RWPE2 (cell line): Measurements from ENCODE around the gene ANP32E.

Source experiments
- ATAC-seq: fragments of 200-7000 bp; cut with Tn5 transposase; 3 replicates; pipeline ENCODE4 v1.9.1; 2021; ENCODE audit warnings: low read depth
- DNase-seq: peaks from one replicate; pipeline ENCODE4 v3.0.0-alpha.2; 2020; ENCODE audit warnings: low spot score
- H3K27ac ChIP-seq: fragments of 450-650 bp; 2 replicates; pipeline ENCODE4 v1.5.1; 2017; ENCODE audit warnings: mild to moderate bottlenecking; ENCODE audit not compliant: poor library complexity, severe bottlenecking
- H3K27me3 ChIP-seq: fragments of 250-450 bp; sonication (Bioruptor Pico); 2 replicates; pipeline ENCODE4 v1.5.1; 2021; ENCODE audit warnings: mild to moderate bottlenecking, moderate library complexity; ENCODE audit not compliant: insufficient read depth, poor library complexity, severe bottlenecking
- H3K36me3 ChIP-seq: fragments of 250-450 bp; sonication (Bioruptor Pico); 2 replicates; pipeline ENCODE4 v1.5.1; 2020; ENCODE audit warnings: low read depth, mild to moderate bottlenecking, moderate library complexity
- H3K4me1 ChIP-seq: fragments of 250-450 bp; sonication (Bioruptor Pico); 2 replicates; pipeline ENCODE4 v1.5.1; 2021; ENCODE audit warnings: mild to moderate bottlenecking, moderate library complexity; ENCODE audit not compliant: insufficient read depth, poor library complexity, severe bottlenecking
- H3K4me3 ChIP-seq: fragments of 250-450 bp; sonication (Bioruptor Pico); 2 replicates; pipeline ENCODE4 v1.5.1; 2021; ENCODE audit warnings: mild to moderate bottlenecking, moderate library complexity; ENCODE audit not compliant: severe bottlenecking
- H3K9me3 ChIP-seq: fragments of 250-450 bp; sonication (Bioruptor Pico); 2 replicates; pipeline ENCODE4 v1.5.1; 2021; ENCODE audit warnings: mild to moderate bottlenecking, moderate library complexity; ENCODE audit not compliant: severe bottlenecking
- CTCF ChIP-seq: fragments of 450-650 bp; IDR thresholded peaks from one replicate; pipeline ENCODE4 v1.5.1; 2017; ENCODE audit warnings: mild to moderate bottlenecking, moderate library complexity; ENCODE audit not compliant: poor library complexity, severe bottlenecking

The ANP32E gene

DNA sequence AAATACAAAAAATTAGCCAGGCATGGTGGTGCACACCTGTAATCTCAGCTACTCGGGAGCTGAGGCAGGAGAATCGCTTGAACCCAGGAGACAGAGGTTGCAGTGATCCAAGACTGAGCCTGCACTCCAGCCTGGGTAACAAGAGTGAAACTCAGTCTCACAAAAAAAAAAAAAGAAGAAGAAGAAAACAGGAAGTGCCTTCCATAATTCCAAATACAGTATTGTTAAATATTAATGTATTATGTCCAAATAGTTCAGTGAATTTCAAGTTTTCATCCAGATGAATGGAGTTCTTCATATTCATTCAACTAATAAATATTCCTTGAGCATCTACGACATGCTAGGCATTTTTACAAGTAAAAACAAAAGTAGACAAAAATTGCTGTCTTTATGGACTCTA is 52.9 kb downstream of the ANP32E start:
- Histone ChIP-seq H3K4me1 (peaks cover 14% of the 10 kb centered on the region), H3K27ac (no peak overlapping the region), H3K9me3 (no peaks in the 10 kb centered on the region), H3K27me3 (no peaks in the 10 kb centered on the region), H3K36me3 (no peaks in the 10 kb centered on the region), H3K4me3 (no peak overlapping the region)
- DNase-seq = no peak
- no peak for TF ChIP-seq CTCF
- ATAC-seq = no peak

- peaks cover 14% of the 10 kb centered on the region for H3K4me1 ChIP-seq
- H3K9me3 ChIP-seq = no peaks in the 10 kb centered on the region
- H3K36me3 ChIP-seq = no peaks in the 10 kb centered on the region
- no peak overlapping the region for H3K27ac ChIP-seq
- TF ChIP-seq CTCF = no peak
- no peak overlapping the region for H3K4me3 ChIP-seq
- no peak for ATAC-seq
- no peak for DNase-seq
- H3K27me3 ChIP-seq = no peaks in the 10 kb centered on the region
Observed at GRCh38 chr1:150182247-150182646, 53.7 kb downstream of the ANP32E start.

DNA sequence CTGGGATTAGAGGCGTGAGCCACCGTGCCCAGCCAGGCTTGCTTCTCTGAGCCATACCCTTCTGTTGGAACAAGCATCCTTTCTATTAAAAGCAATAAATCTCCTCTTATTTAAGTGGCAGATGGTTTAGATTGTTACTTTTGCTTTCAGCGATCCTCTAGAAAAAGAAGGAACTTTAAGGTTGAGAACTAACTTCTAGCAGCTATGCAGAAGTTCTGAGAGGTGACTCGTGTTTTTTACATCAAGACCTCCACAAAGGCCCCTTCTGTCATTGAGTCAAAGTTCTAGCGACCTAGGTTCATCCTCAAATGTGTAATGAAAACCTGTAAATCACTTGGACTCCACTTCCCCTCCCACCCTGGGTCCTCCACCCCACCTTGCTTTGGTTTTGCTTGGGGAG is 55.4 kb downstream of the ANP32E start:
- H3K4me1 ChIP-seq = peaks cover 10% of the 10 kb centered on the region
- no peak overlapping the region for H3K4me3 ChIP-seq
- TF ChIP-seq CTCF = no peak
- H3K27ac ChIP-seq = no peak overlapping the region
- no peaks in the 10 kb centered on the region for H3K27me3 ChIP-seq
- no peak for ATAC-seq
- no peaks in the 10 kb centered on the region for H3K9me3 ChIP-seq
- no peak for DNase-seq
- H3K36me3 ChIP-seq = no peaks in the 10 kb centered on the region

GRCh38 chr1:150179867-150180266 is 56.0 kb downstream of the ANP32E start:
- ATAC-seq (no peak), DNase-seq (no peak)
- no peak overlapping the region for H3K4me3 ChIP-seq
- H3K27ac ChIP-seq = no peak overlapping the region
- no peaks in the 10 kb centered on the region for H3K9me3 ChIP-seq
- no peaks in the 10 kb centered on the region for H3K27me3 ChIP-seq
- H3K4me1 ChIP-seq = peaks cover 10% of the 10 kb centered on the region
- H3K36me3 ChIP-seq = no peaks in the 10 kb centered on the region
- no peak for TF ChIP-seq CTCF

DNA sequence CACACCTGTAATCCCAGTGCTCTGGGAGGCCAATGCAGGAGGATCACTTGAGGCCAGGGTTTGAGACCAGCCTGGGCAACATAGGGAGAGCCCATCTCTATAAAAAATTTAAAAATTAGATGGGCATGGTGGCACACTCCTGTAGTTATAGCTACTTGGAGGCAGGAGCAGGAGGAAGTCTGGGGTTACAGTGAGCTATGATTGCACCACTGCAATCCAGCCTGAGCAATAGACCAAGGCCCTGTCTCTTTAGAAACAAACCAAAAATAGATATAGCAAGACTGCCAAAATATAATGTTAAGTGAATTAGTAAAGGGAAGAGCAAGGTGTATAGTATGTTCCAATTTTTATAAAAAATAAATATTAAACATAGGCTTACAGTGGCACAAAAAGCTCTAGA is 57.4 kb downstream of the ANP32E start:
- TF ChIP-seq CTCF = no peak
- Histone ChIP-seq H3K27ac (no peak overlapping the region), H3K9me3 (no peaks in the 10 kb centered on the region), H3K27me3 (no peaks in the 10 kb centered on the region), H3K36me3 (no peaks in the 10 kb centered on the region), H3K4me1 (peaks cover under 1% of the 10 kb centered on the region), H3K4me3 (no peak overlapping the region)
- no peak for ATAC-seq
- DNase-seq = no peak
